HUES48 (cell line): ENCODE measurements around the gene NDUFA12.
"Not testable (repeated sequence)": the region's sequence is repeated elsewhere in the genome, so short reads cannot be mapped to it uniquely, and the experiment has no call there.

ENCODE experiments used
- H3K27ac ChIP-seq: one replicate; pipeline ENCODE4 v1.7.0; 2013; ENCODE audit warnings: low read depth, low read length, inconsistent platforms
- H3K27me3 ChIP-seq: 2 replicates; pipeline ENCODE4 v1.6.1; 2013; ENCODE audit warnings: mild to moderate bottlenecking, low read length; ENCODE audit not compliant: control insufficient read depth, insufficient read depth
- H3K36me3 ChIP-seq: 2 replicates; pipeline ENCODE4 v1.6.1; 2013; ENCODE audit warnings: low read length; ENCODE audit not compliant: control insufficient read depth, insufficient read depth
- H3K4me1 ChIP-seq: 2 replicates; pipeline ENCODE4 v1.6.1; 2013; ENCODE audit warnings: mild to moderate bottlenecking, low read length; ENCODE audit not compliant: control insufficient read depth, insufficient read depth
- H3K4me3 ChIP-seq: 2 replicates; pipeline ENCODE4 v1.5.1; 2013; ENCODE audit warnings: mild to moderate bottlenecking, low read depth, low read length
- H3K9ac ChIP-seq: 2 replicates; pipeline ENCODE4 v1.6.1; 2013; ENCODE audit warnings: mild to moderate bottlenecking, low read depth, low read length, moderate library complexity
- H3K9me3 ChIP-seq: 2 replicates; pipeline ENCODE4 v1.6.1; 2013; ENCODE audit warnings: low read length; ENCODE audit not compliant: control insufficient read depth, insufficient read depth

NDUFA12 gene

GRCh38 chr12:95002754-95003153, 743 bp downstream of the NDUFA12 start:
- no peaks in the 10 kb centered on the region for H3K4me1 ChIP-seq
- peak overlapping the region; percentile 92 for H3K9ac ChIP-seq
- peaks cover 18% of the 10 kb centered on the region for H3K36me3 ChIP-seq
- peak overlapping the region; percentile 89 for H3K27ac ChIP-seq
- H3K27me3 ChIP-seq, result no peaks in the 10 kb centered on the region
- peak overlapping the region; percentile 88 for H3K4me3 ChIP-seq
- H3K9me3 ChIP-seq, result 0 out of 2 replicates have a peak, but pooled peaks cover under 1% of the 10 kb centered on the region

GRCh38 chr12:94998326-94998725, 5.2 kb downstream of the NDUFA12 start:
- peaks cover 31% of the 10 kb centered on the region for H3K36me3 ChIP-seq
- no peak overlapping the region for H3K27ac ChIP-seq
- no peaks in the 10 kb centered on the region for H3K27me3 ChIP-seq
- H3K9ac ChIP-seq, result no peak overlapping the region
- H3K4me3 ChIP-seq, result no peak overlapping the region
- H3K4me1 ChIP-seq, result no peaks in the 10 kb centered on the region
- no peaks in the 10 kb centered on the region for H3K9me3 ChIP-seq

DNA sequence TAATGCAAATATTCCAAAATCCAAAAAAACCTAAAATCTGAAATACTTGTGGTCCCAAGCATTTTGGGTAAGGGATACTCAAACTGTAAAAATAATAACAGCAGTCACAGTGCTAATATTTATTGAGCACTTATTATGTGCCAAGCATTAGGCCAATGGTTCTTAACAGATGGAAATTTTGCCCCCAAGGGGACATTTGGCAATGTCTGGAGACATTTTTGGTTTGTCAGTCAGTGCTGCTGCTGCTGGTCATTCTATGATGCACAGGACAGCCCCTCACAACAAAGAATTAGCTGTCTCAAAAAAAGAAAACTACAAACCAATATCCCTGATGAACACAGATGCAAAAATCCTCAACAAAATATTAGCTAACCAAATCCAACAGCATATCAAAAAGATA, 5.8 kb downstream of the NDUFA12 start:
- Histone ChIP-seq H3K36me3 (peaks cover 35% of the 10 kb centered on the region), H3K9ac (no peak overlapping the region)

DNA sequence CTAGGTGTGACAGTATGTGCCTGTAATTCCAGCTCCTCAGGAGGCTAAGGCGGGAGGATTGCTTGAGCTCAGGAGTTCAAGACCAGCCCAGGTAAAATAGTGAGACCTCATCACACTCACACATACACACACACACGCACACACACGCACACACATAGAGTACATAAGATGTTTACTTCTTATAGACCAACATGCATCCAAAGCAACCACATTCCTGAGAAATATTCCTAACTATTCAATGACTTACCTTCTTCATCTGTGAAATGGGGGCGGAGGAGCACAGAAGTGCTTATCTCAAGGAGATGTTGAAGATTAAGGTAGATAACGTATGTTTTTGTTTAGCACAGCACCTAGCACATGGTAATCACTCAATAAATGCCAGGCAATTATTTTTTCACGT, 6.4 kb downstream of the NDUFA12 start:
- Histone ChIP-seq H3K27ac (no peak overlapping the region), H3K27me3 (no peaks in the 10 kb centered on the region), H3K4me1 (no peaks in the 10 kb centered on the region), H3K4me3 (no peak overlapping the region), H3K9ac (no peak overlapping the region), H3K9me3 (no peaks in the 10 kb centered on the region), H3K36me3 (peaks cover 41% of the 10 kb centered on the region)

More for the DNA sequence above, 5.8 kb downstream of the NDUFA12 start:
- no peaks in the 10 kb centered on the region for H3K9me3 ChIP-seq
- H3K4me1 ChIP-seq, result no peaks in the 10 kb centered on the region
- H3K4me3 ChIP-seq, result no peak overlapping the region
- H3K27ac ChIP-seq, result no peak overlapping the region
- no peaks in the 10 kb centered on the region for H3K27me3 ChIP-seq

GRCh38 chr12:94994312-94994711, 9.2 kb downstream of the NDUFA12 start:
- no peaks in the 10 kb centered on the region for H3K4me1 ChIP-seq
- peaks cover 23% of the 10 kb centered on the region for H3K36me3 ChIP-seq
- no peak overlapping the region for H3K9ac ChIP-seq
- H3K27ac ChIP-seq, result no peak overlapping the region
- H3K4me3 ChIP-seq, result no peak overlapping the region
- no peaks in the 10 kb centered on the region for H3K9me3 ChIP-seq
- no peaks in the 10 kb centered on the region for H3K27me3 ChIP-seq

DNA sequence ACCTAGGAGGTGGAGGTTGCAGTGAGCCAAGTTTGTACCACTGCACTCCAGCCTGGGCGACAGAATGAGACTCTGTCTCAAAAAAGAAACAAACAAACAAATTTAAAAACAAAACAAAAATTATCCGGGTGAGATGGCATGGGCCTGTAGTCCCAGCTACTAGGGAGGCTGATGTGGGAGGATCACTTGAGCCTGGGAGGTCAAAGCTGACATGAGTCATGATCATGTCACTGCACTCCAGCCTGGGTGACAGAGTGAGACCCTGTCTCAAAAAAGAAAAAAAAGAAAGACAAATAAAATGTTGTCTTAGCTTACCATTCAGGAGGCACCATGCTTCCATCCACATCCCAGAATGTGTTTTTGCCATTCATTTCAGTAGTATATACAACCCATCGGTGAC, 9.6 kb downstream of the NDUFA12 start:
- H3K36me3 ChIP-seq, result peaks cover 23% of the 10 kb centered on the region
- not testable (repeated sequence) for H3K9me3 ChIP-seq, H3K27me3 ChIP-seq, H3K4me3 ChIP-seq, H3K27ac ChIP-seq, H3K4me1 ChIP-seq, H3K9ac ChIP-seq

DNA sequence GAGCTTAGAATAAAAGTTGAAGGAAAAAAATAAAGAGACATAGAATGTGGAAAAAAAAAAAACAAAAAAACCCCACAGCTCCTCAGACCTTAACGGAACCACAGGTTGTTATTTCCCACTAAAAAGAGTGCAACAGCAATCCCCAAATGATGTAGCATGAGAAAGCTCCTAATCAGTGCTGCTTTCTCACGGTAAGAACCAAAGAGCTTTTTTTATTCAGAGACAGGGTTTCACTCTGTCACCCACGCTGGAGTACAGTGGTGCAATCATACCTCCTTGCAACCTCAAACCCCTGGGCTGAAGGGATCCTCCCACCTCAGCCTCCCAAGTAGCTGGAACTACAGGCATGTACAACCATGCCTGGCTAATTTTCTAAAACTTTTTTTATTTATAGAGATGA, 13.3 kb downstream of the NDUFA12 start:
- no peaks in the 10 kb centered on the region for H3K27me3 ChIP-seq
- no peak overlapping the region for H3K4me3 ChIP-seq
- H3K27ac ChIP-seq, result no peak overlapping the region
- no peaks in the 10 kb centered on the region for H3K4me1 ChIP-seq
- H3K9me3 ChIP-seq, result no peaks in the 10 kb centered on the region
- no peak overlapping the region for H3K9ac ChIP-seq
- H3K36me3 ChIP-seq, result peaks cover 18% of the 10 kb centered on the region

DNA sequence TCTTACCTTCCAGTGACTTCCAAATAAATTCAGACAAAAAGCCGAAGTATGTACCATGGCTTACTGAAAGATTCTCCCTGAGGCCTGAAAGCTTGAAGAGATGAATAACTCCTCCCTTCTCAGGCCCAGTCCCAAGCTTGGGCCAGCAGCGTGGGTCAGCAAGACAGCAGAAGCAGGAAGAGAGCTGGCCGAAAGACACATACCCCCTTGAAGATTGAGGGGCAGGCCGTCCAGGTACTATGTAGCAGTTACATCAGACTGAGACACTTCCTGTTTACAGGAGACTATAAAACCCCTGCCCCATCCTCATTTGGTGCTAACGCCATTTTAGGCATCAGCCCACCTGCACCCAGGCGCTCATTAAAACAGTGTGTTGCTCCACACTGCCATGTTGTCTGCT, 15.0 kb downstream of the NDUFA12 start:
- Histone ChIP-seq H3K27ac (no peak overlapping the region), H3K27me3 (no peaks in the 10 kb centered on the region), H3K9me3 (no peaks in the 10 kb centered on the region), H3K4me1 (peaks cover 7% of the 10 kb centered on the region), H3K4me3 (no peak overlapping the region), H3K9ac (no peak overlapping the region), H3K36me3 (peaks cover 13% of the 10 kb centered on the region)

GRCh38 chr12:94987801-94988200, 15.7 kb downstream of the NDUFA12 start:
- Histone ChIP-seq H3K36me3 (peaks cover 11% of the 10 kb centered on the region), H3K9me3 (no peaks in the 10 kb centered on the region), H3K4me1 (peaks cover 9% of the 10 kb centered on the region), H3K27me3 (no peaks in the 10 kb centered on the region), H3K27ac (no peak overlapping the region), H3K4me3 (no peak overlapping the region), H3K9ac (no peak overlapping the region)

GRCh38 chr12:94987076-94987669, 16.3 kb downstream of the NDUFA12 start:
- H3K27me3 ChIP-seq, result no peaks in the 10 kb centered on the region
- H3K9ac ChIP-seq, result no peak overlapping the region
- no peak overlapping the region for H3K4me3 ChIP-seq
- peaks cover 9% of the 10 kb centered on the region for H3K4me1 ChIP-seq
- no peak overlapping the region for H3K27ac ChIP-seq
- H3K36me3 ChIP-seq, result peaks cover 4% of the 10 kb centered on the region
- H3K9me3 ChIP-seq, result no peaks in the 10 kb centered on the region

- not testable (repeated sequence) for H3K9me3 ChIP-seq, H3K4me3 ChIP-seq, H3K36me3 ChIP-seq, H3K4me1 ChIP-seq, H3K27ac ChIP-seq, H3K9ac ChIP-seq, H3K27me3 ChIP-seq
Observed at GRCh38 chr12:94985099-94985498, 18.4 kb downstream of the NDUFA12 start.
